ENCODE measurements around the gene TNFRSF14. TPM values are rescaled to one million over a fixed set of nuclear protein-coding genes. Genes with fewer than 3 reads are reported as not detected.
"Not testable (repeated sequence)": the region's sequence is repeated elsewhere in the genome, so short reads cannot be mapped to it uniquely, and the experiment has no call there.

Gene TNFRSF14
- total RNA-seq, 2 experiments from 2014 or later = 120 to 123 TPM

DNA sequence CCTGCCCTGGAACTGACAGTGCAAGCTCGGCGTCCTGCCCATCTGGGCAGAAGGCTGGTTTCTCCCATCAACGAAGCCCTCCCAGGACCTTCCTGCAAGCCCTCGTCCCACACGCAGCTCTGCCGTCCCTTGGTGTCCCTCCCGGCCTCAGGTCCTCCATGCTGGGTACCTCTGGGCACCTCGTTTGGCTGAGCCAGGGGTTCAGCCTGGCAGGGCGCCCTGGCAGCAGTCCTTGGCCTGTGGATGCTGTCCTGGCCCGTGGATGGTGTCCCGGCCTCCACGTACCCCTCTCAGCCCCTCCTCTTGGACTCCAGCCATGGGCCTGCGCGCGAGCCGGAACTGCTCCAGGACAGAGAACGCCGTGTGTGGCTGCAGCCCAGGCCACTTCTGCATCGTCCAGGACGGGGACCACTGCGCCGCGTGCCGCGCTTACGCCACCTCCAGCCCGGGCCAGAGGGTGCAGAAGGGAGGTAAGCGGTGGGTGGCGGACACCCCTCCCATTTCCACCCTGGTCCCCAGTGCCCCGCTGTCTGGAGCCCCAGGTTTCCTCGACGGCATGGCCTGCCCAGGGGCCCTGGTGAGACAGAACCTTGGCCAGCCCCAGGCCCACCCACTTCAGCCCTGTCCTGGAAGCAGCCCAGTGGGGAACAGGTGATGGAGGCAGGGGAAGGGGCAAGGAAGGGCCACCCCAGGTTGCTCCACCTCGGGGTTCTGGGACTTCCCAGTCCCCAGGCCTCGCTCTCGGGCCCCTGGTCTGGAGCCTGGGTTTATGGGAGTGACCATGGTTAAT is 3.5 kb downstream of the TNFRSF14 start:
- Mint-ChIP-seq H3K9me3 (no peaks in the 10 kb centered on the region), H3K4me3 (no peak overlapping the region), H3K4me1 (ENCODE audit: low read depth) (peaks cover 27% of the 10 kb centered on the region), H3K27me3 (ENCODE audit: low read depth) (no peaks in the 10 kb centered on the region), H3K27ac (no peak overlapping the region), H3K36me3 (ENCODE audit: low read depth) (peaks cover 12% of the 10 kb centered on the region)
- intact Hi-C loops (cut with micrococcal nuclease) = no loop called here
- no peak for DNase-seq
- CTCF ChIA-PET = no interaction called here

DNA sequence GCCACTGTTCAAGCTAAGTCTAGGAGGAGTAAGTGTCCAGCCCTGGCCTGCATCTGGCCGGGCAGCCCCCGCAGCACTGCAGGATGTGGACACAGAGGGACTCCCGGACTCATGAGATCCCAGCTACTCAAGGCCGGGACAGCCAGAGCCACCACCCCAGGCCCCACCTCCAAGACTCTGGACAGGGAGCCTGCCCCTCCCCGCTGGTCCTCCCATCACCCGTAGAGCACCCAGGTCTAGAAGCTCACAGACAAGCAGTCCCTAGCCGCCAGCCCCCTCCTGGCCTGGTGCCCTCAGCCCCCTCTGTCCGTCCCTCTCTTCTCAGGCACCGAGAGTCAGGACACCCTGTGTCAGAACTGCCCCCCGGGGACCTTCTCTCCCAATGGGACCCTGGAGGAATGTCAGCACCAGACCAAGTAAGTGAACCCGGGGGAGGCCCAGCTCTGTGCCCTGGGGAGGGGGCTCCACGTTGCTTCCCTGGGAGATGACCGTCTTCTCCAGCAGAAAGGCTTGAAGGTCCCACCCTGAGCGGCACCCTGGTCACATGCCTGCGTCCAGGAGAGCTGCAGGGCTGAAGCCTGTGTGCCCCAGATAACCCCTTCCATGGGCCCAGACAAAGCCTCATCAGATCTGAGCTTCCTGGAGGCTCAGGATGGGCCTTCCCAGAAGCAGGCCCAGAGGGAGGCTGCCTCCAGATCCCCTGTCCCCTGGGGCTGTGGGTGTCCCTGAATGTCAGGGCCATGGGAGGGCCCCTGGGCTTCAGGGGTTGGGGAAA is 4.3 kb downstream of the TNFRSF14 start:
- H3K36me3 Mint-ChIP-seq (ENCODE audit: low read depth) = peaks cover 12% of the 10 kb centered on the region
- intact Hi-C loops (cut with micrococcal nuclease) = no loop called here
- H3K27me3 Mint-ChIP-seq (ENCODE audit: low read depth) = no peaks in the 10 kb centered on the region
- CTCF ChIA-PET = interaction anchor here (1.0 to 1.7 kb wide), 4 partner anchors 17 to 147 kb away, joined by 3 to 10 read pairs (median 4); no protein-coding TSS in a partner anchor
- no peak overlapping the region for H3K27ac Mint-ChIP-seq
- no peaks in the 10 kb centered on the region for H3K9me3 Mint-ChIP-seq
- DNase-seq = no peak
- H3K4me1 Mint-ChIP-seq (ENCODE audit: low read depth) = peaks cover 19% of the 10 kb centered on the region
- no peak overlapping the region for H3K4me3 Mint-ChIP-seq

DNA sequence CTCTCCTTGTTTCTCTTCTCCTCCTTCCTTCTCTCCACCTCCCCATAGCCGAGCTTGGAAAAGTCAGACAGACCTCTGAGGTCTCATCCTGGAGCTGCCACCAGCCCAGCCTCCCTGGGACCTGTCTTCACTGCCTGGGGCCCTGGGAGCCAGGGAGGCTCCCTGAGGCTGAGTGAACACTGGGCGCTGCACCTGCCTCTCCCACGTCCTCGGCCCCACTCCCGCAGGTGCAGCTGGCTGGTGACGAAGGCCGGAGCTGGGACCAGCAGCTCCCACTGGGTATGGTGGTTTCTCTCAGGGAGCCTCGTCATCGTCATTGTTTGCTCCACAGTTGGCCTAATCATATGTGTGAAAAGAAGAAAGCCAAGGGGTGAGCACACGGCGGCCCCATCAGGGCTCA is 5.3 kb downstream of the TNFRSF14 start:
- peaks cover 8% of the 10 kb centered on the region for H3K36me3 Mint-ChIP-seq (ENCODE audit: low read depth)
- no peak overlapping the region for H3K4me3 Mint-ChIP-seq
- no peaks in the 10 kb centered on the region for H3K27me3 Mint-ChIP-seq (ENCODE audit: low read depth)
- H3K27ac Mint-ChIP-seq = peak overlapping the region; percentile 28
- H3K4me1 Mint-ChIP-seq (ENCODE audit: low read depth) = peaks cover 18% of the 10 kb centered on the region
- no peaks in the 10 kb centered on the region for H3K9me3 Mint-ChIP-seq
- no peak for DNase-seq
- intact Hi-C loops (cut with micrococcal nuclease) = no loop called here
- CTCF ChIA-PET = interaction anchor here (0.6 to 1.7 kb wide), 8 partner anchors 9 to 148 kb away, joined by 3 to 10 read pairs (median 4); no protein-coding TSS in a partner anchor

DNA sequence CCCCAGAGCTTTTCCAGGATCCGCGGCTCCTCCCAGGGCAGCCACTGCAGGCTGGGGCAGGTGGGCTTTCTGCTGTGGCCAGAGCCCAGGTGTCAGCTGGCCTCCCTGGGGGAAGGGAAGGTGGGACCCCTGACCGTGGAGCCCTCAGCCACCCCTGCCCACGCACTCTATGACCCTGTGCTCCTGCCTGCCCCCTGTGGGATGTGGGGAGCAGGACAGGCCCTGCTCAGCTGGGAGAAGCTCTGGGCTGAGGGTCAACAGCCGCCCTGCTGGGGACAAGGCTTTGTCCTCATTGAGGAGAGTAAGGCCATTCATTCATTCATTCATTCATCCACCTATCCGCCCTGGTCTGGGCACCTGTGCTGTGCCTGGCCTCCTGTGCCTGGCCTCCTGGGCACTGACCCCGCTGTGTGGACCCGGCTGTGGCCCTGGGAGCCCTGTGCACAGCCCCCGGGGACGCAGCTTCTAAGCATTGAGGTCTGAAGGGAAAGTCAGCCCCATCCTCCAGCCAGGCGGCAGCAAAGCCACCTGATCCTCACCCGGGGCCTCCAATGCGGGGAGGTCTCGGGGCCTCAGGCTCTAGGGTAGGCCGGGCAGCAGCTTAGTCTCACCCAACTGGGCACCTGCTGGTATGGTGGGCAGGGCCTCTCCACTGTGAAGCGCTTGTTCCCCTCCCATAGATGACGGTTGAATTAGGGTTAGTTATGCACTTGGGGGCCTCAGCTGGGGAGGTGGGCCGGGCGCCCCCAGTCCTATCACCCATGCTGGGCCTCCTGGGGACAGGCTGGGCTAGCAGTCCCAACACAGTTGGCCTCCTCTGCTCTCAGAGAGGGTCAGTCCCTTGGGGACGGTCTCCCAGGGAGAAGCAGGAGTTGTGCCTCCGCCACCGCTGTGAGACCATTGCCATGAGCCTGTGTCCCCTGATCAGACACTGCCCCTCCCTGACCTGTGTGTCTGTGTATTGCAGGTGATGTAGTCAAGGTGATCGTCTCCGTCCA is 6.0 kb downstream of the TNFRSF14 start:
- no peaks in the 10 kb centered on the region for H3K9me3 Mint-ChIP-seq
- peaks cover 15% of the 10 kb centered on the region for H3K4me1 Mint-ChIP-seq (ENCODE audit: low read depth)
- DNase-seq = peak; percentile 38
- H3K36me3 Mint-ChIP-seq (ENCODE audit: low read depth) = peaks cover 4% of the 10 kb centered on the region
- no peak overlapping the region for H3K27ac Mint-ChIP-seq
- no peaks in the 10 kb centered on the region for H3K27me3 Mint-ChIP-seq (ENCODE audit: low read depth)
- intact Hi-C loops (cut with micrococcal nuclease) = no loop called here
- no peak overlapping the region for H3K4me3 Mint-ChIP-seq
- CTCF ChIA-PET = interaction anchor here (0.6 to 1.7 kb wide), 10 partner anchors 9 to 149 kb away, joined by 3 to 10 read pairs (median 4); no protein-coding TSS in a partner anchor

DNA sequence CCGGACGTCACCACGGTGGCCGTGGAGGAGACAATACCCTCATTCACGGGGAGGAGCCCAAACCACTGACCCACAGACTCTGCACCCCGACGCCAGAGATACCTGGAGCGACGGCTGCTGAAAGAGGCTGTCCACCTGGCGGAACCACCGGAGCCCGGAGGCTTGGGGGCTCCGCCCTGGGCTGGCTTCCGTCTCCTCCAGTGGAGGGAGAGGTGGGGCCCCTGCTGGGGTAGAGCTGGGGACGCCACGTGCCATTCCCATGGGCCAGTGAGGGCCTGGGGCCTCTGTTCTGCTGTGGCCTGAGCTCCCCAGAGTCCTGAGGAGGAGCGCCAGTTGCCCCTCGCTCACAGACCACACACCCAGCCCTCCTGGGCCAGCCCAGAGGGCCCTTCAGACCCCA is 7.0 kb downstream of the TNFRSF14 start:
- H3K4me3 Mint-ChIP-seq = no peak overlapping the region
- no peak overlapping the region for H3K27ac Mint-ChIP-seq
- intact Hi-C loops (cut with micrococcal nuclease) = no loop called here
- CTCF ChIA-PET = interaction anchor here (1.4 kb wide), 1 partner anchor 22 kb away, joined by 3 read pairs; no protein-coding TSS in a partner anchor
- H3K36me3 Mint-ChIP-seq (ENCODE audit: low read depth) = peaks cover 4% of the 10 kb centered on the region
- no peaks in the 10 kb centered on the region for H3K9me3 Mint-ChIP-seq
- DNase-seq = no peak
- H3K27me3 Mint-ChIP-seq (ENCODE audit: low read depth) = no peaks in the 10 kb centered on the region
- peaks cover 6% of the 10 kb centered on the region for H3K4me1 Mint-ChIP-seq (ENCODE audit: low read depth)

DNA sequence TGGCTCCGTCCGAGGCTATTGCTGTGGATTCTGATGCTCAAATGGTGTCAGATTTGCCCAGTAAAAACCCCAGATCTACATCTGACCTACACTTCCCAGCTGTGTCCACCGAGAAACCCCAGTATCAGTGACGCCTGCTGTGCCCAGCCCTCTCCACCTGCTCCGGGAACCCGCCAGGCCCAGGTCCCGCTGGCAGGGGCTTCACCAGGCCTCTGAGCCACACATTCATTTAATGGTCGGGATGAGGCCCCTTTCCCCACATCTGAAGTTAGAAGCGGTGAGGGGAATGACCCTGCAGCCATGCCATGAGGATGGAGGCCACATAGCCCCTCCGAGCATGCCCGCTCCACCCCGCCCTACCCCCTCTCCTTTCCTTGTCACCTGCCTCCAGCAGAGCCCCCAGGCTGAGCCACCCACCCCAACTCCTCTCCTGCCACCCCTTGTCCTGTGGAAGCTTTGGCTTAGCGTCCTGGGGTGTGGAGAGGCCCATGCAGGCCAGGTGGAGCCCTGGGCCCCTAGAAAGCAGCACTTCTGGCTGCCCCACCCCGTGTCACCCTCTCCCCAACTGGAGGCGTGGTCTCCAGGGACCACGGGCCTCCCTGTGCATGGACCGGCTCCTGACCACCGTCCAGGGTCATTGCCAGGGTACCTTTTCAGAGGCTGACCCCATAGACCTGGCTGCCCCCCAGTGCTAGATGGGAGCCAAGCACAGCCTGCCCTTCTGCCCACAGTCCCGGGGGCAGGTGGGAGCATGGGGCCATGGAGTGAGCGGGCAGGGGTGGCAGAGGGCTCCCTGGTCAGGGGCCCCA is 8.0 kb downstream of the TNFRSF14 start:
- Mint-ChIP-seq H3K4me3 (no peak overlapping the region), H3K36me3 (ENCODE audit: low read depth) (peaks cover 1% of the 10 kb centered on the region), H3K27ac (no peak overlapping the region), H3K9me3 (no peaks in the 10 kb centered on the region), H3K27me3 (ENCODE audit: low read depth) (no peaks in the 10 kb centered on the region), H3K4me1 (ENCODE audit: low read depth) (peaks cover 3% of the 10 kb centered on the region)
- CTCF ChIA-PET = interaction anchor here (1.3 kb wide), 1 partner anchor 8 kb away, joined by 3 read pairs; the partner anchor contains the start of gene TNFRSF14
- DNase-seq = no peak
- intact Hi-C loops (cut with micrococcal nuclease) = no loop called here

DNA sequence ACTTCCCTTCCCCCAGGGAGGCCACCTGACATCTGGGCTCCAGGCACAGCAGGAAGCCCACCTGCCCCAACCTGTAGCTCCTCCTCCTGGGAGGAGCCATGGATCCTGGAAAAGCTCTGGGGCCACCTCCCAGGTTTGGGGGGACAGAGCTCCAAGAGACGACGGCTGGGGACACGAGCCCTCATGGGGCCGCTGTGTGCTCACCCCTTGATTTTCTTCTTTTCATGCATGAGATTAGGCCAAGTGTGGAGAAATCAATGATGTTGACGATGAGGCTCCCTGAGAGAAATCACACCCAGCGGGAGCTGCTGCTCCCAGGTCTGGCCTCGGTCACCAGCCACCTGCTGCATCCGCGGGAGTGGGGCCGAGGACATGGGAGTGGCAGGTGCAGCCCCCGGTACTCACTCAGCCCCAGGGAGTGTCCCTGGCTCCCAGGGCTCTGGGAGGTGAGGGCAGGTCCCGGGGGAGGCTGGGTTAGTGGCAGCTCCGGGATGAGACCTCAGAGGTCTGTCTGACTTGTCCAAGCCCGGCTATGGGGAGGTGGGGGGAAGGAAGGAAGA is 8.7 kb downstream of the TNFRSF14 start:
- no peak for DNase-seq
- no peak overlapping the region for H3K4me3 Mint-ChIP-seq
- intact Hi-C loops (cut with micrococcal nuclease) = no loop called here
- H3K27me3 Mint-ChIP-seq (ENCODE audit: low read depth) = no peaks in the 10 kb centered on the region
- H3K27ac Mint-ChIP-seq = no peak overlapping the region
- CTCF ChIA-PET = interaction anchor here (1.3 kb wide), 1 partner anchor 9 kb away, joined by 3 read pairs; the partner anchor contains the start of gene TNFRSF14
- H3K36me3 Mint-ChIP-seq (ENCODE audit: low read depth) = peaks cover 1% of the 10 kb centered on the region
- H3K9me3 Mint-ChIP-seq = no peaks in the 10 kb centered on the region
- H3K4me1 Mint-ChIP-seq (ENCODE audit: low read depth) = no peaks in the 10 kb centered on the region

DNA sequence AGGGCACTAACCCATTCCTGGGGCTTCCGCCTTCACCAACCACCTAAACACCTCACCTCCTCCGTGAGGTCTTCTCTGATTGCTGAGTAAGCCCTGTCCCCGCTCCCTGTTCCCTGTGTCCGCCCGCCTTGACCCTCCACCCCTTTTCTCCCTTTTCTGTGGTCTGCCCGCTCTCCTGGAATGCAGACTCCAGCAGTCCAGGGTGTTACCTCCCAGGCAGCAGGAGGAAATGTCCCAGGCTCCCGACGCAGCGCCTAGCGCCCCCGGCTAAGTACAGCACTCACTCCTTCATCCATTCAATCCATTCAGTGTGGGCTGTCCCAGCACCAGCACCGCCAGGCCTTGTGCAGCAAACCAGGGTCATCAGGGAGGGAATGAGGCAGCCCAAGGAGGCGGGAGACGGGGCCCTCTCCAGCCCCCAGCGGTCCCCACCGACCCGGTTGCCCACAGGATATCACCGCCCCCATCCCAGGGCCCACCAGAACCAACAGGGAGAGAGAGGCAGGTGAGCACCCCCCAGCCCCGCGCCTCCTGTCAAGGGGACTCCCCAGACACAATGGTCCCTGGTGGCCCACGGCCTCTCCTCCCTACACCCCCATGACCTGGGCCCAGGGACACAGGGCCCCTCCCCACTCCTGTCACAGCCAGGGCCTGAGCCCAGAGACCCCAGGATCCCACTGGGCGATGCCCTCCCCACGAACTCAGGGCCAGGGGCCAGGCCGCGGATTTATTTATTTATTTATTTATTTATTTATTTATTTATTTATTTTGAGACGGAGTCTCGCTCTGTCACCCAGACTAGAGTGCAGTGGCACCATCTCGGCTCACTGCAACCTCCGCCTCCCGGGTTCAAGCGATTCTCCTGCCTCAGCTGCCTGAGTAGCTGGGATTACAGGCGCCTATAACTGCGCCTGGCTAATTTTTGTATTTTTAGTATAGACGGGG is 10.2 kb downstream of the TNFRSF14 start:
- intact Hi-C loops (cut with micrococcal nuclease) = no loop called here
- H3K4me1 Mint-ChIP-seq (ENCODE audit: low read depth) = no peaks in the 10 kb centered on the region
- no peak for DNase-seq
- no peaks in the 10 kb centered on the region for H3K9me3 Mint-ChIP-seq
- H3K27ac Mint-ChIP-seq = no peak overlapping the region
- peaks cover 1% of the 10 kb centered on the region for H3K36me3 Mint-ChIP-seq (ENCODE audit: low read depth)
- H3K27me3 Mint-ChIP-seq (ENCODE audit: low read depth) = no peaks in the 10 kb centered on the region
- CTCF ChIA-PET = no interaction called here
- H3K4me3 Mint-ChIP-seq = no peak overlapping the region

DNA sequence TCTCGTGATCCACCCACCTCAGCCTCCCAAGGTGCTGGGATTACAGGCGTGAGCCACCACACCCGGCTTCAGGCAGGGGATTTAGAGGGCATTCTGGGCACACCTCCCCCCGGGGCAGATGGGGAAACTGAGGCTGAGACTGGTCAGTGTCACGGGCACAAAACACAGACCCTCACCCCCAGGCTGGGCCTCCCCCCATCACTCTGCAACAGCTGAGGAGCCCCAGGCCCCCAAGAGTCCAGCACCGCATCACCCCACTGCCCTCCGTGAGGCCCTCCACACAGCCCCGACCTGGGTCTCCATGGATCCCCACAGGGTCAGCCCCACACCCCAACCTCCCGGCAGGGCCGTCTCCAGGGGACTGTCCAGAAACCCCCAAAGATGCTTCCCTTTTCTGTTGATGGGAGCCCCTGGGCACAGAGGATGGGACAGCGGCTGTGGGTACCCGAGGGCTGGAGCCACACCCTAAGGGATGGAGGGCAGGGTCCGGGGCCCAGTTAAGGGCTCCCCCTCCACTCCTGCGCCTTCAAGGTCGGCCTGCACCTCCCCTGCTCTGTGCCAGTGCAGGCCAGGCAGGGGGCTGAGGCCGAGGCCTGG is 11.0 kb downstream of the TNFRSF14 start:
- Mint-ChIP-seq H3K36me3 (ENCODE audit: low read depth) (peaks cover 1% of the 10 kb centered on the region), H3K27me3 (ENCODE audit: low read depth) (no peaks in the 10 kb centered on the region), H3K4me3 (no peak overlapping the region), H3K27ac (no peak overlapping the region), H3K4me1 (ENCODE audit: low read depth) (no peaks in the 10 kb centered on the region), H3K9me3 (no peaks in the 10 kb centered on the region)
- CTCF ChIA-PET = no interaction called here
- intact Hi-C loops (cut with micrococcal nuclease) = no loop called here
- DNase-seq = no peak

DNA sequence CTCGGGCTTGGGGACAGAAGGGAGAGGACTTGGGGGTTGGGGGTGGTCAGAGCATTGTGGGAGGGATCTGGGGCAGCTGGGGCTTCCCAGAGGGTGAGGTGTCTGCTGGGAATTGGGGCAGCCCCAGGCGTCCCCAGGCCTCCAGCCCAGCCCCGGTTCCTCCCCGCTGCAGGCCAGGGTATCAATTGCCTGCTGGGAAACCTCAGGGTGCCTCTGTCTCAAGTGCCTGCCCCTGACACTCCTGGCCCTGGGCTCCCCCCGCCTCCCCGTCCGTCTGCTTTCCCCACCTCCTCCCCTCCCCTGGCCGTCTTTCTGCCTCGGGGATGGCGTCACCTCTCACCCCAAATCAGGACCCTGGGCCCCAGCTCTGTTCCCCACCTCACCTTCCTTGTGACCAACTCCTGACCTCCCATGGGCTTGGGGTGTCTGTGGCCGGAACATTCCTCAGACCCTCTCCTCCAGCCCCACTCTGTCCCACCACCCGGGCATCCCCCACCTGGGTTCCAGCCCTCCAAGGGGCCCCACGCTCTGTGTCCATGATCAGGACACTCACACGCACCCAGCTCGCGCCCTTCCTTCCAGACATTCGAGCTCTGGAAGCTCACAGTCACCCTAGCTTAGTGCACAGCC is 12.1 kb downstream of the TNFRSF14 start:
- CTCF ChIA-PET; DNase-seq; H3K4me1 Mint-ChIP-seq (ENCODE audit: low read depth); H3K36me3 Mint-ChIP-seq (ENCODE audit: low read depth); H3K9me3 Mint-ChIP-seq; H3K27ac Mint-ChIP-seq; H3K4me3 Mint-ChIP-seq; intact Hi-C loops (cut with micrococcal nuclease); H3K27me3 Mint-ChIP-seq (ENCODE audit: low read depth): not testable (repeated sequence)

Data from activated naive CD4-positive, alpha-beta T cell treated with anti-CD3 and anti-CD28 coated beads for 36 hours (primary cell).